Right hindlimb (tissue), 1 donor: ENCODE results near the gene KISS1R.
"Not testable (repeated sequence)": the region's sequence is repeated elsewhere in the genome, so short reads cannot be mapped to it uniquely, and the experiment has no call there.

Source experiments
- DNase-seq: peaks from one replicate; pipeline ENCODE4 v3.0.0-alpha.2; 2018

Gene KISS1R

DNA sequence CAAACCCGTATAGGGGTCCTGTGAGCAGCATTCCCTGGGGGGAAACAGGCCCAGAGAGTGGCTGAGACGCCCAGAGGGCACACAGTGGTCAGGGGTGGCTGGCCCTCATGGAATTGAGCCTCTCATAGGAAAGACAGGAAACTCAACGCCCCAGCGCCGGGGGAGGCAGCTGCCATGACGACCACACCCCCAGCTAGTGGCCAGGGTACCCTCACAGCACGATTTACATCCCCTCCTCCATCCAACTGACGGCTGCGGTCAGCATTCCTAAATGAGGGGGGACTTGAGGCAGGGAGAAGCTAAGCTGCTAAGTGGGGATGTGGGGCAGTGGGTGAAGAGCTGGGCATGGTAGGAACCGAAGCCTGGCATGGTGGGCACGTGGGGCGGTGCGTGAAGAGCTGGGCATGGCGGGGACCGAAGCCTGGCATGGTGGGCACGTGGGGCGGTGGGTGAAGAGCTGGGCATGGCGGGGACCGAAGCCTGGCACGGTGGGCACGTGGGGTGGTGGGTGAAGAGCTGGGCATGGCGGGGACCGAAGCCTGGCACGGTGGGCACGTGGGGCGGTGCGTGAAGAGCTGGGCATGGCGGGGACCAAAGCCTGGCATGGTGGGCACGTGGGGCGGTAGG lies 34.1 kb upstream of the KISS1R start:
- DNase-seq, result no peak

DNA sequence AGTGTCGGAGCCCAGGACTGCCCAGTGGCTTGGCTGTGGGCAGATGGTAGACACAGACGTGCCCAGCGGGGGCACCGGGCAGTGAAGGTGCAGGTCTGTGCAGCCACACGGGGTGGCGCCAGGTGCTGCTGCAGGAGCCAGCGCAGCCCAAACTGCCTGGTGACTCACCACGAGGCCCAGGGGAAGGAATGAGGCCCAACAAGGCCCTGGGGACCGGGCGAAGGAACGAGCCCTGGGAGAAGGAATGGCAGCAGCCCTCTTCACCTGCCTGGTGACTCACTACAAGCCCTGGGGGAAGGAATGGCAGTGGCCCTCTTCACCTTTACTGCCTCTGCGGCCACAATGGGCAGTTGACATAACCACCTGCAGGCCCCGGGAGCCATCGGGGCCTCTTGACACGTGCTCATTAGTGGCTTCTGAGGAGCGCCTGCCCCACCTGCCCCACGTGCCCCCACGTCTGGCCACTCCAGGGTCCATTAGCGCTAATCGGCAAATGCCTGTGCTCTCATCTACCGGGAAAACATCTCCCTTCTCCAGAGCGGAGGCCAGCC lies 33.4 kb upstream of the KISS1R start:
- no peak for DNase-seq

DNA sequence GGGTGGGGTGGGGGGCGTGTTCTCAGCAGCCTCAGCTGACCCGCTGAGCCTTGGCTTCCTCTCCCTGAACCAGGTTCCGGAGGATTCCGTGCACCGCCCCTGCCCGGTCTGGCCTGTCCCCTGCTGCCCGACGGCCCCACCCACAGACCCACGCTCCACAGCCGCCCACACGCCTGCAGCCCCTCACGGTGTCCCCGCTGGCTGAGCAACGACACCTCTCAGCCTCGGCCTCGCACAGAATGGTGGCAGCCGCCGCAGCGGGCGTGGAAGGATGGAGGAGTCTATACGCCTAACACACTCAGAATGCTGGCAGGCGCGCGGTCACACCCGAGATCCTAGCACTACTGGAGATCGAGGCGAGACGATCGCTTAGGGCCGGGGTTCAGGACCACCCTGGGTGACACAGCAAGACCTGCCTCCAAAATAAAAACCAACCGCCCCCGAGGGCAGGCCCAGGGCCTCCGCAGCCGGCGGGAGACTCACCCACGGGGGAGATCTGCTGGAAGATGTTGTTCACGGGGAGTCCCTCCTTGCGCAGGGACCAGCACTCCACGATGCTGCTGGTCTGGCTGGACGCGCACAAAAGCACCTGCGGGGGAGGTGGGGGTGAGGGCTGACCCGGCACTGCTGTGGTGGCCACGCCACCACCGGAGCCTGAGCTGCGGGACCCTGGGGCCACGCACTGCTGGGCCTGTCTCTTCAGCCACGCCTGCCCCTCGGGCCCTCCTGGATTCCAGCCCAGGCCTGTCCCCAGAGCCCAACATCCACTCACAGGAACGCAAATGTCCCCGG lies 32.5 kb upstream of the KISS1R start:
- no peak for DNase-seq

DNA sequence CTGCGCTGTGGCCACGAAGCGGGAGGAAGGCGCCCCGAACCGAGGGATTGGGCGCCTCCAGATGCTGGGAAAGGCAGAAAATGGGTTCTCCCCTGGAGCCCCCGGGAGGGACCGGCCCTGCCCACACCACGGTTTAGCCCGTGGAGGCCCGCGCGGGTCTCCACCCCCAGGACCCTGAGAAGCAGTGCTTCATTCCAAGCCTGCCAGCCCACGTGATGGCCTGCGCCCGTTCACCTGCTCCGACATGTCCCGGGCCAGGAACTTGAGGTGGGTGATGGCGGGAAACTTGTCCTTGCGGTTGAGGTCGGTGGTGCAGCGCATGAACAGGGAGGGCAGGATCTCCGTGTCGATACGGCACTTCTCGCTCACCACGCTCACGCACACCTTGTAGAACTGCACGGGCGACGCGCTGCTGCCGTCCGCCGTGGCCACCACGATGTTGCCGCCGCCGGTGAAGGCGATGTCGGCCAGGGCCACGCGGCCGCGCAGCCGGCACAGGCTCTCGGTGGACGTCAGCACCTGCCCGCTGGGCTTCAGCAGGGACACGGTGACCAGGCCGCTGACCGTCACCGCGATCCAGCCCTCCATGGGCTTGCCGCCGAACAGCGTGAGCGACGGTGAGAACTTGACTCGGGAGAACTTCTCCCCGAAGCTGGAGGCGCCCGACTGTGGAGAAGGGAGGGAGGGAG lies 31.5 kb upstream of the KISS1R start:
- DNase-seq, result no peak

DNA sequence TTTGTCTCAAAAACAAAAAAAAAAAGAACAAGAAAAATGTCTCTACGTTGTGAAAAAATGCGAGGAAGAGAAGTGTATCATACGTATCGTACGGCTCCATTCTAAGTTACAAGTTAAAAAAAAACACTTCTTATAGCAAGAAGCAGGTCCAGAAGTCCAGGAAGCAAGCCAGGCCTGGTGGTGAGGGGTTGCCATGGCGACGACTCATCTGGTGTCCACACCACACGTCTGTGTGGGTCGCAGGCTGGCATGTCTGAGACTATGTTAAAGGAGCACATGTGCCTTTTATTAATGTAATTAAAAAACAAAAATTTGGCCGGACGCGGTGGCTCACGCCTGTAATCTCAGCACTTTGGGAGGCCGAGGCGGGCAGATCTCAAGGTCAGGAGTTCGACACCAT lies 30.1 kb upstream of the KISS1R start:
- DNase-seq, result no peak

DNA sequence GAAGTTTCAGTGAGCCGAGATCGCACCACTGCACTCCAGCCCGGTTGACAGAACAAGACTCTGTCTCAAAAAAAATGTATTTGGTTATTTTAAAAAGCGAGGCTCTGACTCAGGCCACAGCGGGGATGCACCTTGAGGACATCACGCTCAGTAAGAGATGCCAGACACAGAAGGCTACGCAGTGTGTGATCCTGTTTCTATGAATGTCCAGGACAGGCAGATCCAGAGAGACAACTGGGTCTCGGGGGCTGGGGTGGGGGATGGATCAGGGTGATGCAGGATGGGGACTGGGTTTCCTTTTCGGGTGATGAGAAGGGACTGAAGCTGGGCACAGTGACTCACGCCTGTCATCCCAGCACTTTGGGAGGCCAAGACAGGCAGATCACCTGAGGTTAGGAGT lies 29.5 kb upstream of the KISS1R start:
- no peak for DNase-seq

DNA sequence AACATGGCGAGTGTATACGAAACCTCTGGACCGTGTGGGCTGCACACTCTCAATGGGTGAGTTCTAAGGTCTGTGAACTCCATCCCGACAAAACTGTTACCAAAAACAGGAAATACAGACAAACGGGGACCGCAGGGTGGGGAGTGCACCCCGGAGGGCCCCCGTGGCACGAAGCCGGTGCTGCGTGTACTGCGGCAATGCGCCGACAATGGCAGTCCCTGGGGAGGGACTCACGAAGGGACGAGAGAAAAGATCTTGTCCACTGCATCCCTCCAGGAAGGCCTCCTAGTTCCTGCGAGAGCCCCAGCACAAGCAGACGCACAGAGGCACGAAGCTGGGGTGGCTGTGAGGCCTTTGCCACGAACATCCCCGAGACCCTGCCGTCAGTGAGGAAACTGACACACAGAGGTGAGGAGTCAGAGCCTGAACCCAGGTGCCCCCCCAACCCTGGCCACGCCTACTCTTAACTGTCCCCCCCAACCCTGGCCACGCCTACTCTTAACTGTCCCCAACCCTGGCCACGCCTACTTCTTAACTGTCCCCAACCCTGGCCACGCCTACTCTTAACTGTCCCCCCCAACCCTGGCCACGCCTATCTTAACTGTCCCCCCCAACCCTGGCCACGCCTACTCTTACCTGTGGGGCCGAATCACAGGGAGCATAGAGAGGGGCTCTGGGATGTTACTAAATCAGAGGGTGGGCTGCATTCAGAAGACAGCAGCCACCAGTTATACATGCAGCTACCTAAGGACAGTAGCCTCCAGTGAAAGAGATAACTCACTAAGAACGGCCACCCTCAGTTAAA lies 28.4 kb upstream of the KISS1R start:
- DNase-seq, result no peak

DNA sequence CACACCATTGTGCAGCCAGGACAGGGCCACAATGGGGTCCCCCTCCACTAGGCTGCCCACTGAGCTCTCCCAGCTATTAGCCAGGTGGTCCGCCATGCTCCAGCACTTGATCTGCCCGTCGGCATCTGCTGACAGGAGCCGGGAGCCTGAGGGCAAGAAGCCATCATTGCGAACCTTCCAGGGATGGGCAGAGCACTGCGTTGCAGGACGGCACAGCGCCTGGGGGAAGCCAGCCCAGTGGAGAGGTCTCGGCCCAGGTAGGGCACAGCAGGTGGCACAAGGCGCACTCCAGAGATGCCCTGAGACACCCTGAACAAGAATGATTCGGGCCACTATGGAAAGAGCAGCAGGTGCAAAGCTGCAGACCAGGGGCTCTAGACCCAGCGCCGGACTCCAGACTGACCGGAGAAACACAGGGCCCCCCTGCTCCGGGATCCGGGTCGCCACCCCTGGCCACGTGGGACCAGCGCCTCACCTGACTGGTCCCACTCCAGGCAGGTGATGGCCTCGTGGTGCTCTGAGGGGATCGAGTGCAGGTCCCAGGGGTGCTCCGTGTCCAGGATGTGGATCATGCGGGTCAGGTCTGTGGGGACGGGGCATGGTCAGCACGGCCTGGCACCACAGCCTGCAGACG lies 27.4 kb upstream of the KISS1R start:
- no peak for DNase-seq

DNA sequence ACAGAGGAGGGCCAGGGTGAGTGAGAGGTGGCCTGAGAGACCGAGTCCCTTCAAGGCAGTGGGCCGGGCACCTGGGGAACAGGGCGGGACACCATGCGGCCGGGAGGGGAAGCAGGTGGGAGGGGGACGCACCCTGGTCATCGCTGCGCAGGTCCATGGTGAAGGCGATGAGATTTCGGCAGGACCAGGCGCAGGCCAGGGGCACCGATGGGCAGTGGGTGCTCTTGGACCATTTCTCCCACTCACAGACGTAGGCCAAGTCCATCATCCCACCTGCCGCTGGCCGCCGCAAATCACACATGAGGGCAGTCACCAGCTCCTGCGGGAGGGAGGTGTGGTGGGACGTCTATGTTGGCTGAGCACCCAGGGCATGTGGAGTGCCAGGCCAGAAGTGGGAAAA lies 26.3 kb upstream of the KISS1R start:
- DNase-seq, result no peak

DNA sequence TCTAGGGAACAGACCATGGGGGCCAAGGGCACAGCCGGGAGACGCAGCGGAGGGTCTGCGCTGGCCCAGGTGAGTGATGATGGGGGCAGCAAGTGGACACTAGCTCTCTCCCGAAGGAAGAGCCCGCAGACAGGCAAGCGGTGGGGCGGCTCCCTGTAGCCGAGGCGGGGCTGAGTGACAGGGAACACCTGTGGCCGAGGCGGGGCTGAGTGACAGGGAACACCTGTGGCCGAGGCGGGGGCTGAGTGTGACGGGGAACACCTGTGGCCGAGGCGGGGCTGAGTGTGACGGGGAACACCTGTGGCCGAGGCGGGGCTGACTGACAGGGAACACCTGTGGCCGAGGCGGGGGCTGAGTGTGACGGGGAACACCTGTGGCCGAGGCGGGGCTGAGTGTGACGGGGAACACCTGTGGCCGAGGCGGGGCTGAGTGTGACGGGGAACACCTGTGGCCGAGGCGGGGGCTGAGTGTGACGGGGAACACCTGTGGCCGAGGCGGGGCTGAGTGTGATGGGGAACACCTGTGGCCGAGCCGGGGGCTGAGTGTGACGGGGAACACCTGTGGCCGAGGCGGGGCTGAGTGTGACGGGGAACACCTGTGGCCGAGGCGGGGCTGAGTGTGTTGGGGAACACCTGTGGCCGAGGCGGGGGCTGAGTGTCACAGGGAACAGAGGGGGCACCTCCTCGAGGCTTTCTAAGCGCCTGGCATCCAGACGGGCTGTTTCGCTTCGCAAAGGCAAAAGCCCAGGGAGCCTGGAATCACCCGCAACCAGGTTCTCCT lies 25.5 kb upstream of the KISS1R start:
- not testable (repeated sequence) for DNase-seq

DNA sequence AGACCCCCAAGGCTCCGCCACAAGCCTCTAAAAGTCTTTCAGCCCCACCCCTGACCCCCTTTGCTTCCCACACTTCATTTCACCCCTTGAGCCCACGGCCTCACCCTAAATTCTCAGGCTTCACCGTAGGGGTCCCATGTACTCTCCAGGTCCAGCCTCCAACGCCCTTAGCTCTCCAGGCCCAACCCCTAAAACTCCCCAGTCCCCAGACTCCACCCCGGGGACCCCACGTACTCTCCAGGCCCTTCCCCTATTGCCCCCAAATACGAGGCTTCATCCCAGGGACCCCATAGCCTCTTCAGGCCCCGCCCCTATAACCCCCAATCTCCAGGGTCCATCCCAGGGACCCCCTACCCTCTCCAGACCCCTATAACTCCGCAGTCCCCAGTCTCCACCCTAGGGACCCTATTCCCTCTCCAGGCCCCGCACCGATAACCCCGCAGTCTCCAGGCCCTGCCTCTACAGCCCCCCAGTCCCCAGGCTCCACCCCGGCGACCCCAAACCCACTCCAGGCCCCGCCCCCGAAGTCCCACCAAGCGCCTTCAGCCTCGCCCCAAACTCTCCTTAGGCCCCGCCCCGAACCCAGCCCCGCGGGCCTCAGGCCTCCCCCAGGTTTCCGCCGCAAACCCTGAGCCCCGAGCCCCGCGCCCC lies 24.8 kb upstream of the KISS1R start:
- DNase-seq, result peak; percentile 63

DNA sequence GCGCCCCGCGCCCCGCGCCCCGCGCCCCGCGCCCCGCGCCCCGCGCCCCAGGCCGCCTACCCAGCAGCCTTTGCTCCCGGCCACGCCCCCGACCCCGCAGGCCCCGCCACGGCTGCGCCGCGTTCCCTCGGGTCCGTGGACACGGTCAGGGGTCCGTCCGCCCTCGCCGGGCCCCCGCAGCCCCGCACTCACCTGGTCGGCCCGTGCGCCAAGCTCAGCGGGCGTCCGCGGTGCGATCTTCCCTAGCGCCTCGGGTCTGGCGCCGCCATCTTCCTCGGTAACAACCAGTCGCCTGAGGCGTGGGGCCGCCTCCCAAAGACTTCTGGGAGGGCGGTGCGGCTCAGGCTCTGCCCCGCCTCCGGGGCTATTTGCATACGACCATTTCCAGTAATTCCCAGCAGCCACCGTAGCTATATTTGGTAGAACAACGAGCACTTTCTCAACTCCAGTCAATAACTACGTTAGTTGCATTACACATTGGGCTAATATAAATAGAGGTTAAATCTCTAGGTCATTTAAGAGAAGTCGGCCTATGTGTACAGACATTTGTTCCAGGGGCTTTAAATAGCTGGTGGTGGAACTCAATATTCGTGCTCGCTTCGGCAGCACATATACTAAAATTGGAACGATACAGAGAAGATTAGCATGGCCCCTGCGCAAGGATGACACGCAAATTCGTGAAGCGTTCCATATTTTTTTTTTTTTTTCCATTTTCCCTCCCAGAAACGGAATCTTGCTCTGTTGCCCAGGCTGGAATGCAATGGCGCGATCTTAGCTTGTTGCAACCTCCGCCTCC lies 24.0 kb upstream of the KISS1R start, which contains the start of the genes MED16 and RNU6-9:
Gene MED16, minus strand, starts transcription at position 294 of the 796 bp plus-strand sequence. CDS start 2,056 bp downstream, outside the sequence.
Gene RNU6-9, plus strand, starts transcription at position 591 of the 796 bp plus-strand sequence.
- DNase-seq, result peak; percentile 94

DNA sequence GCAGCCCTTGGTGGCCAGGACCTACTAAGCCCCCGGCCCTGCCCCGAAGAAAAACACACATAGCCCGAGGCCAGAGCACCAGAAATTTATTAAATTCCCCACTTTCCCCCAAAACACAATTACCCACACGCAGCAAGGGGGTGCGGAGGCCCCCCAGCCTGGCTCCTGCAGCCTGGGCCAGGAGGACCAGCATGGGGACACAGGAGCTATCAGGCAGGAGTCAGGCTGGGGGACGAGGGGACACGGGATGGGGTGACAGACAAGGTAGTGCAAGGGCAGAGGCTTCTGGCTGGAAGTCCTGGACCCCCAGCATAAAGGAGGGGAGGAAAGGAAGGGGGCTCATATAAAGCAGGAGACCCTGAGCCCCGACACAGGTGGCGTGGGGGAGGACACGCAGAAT lies 20.7 kb upstream of the KISS1R start:
- DNase-seq, result no peak

DNA sequence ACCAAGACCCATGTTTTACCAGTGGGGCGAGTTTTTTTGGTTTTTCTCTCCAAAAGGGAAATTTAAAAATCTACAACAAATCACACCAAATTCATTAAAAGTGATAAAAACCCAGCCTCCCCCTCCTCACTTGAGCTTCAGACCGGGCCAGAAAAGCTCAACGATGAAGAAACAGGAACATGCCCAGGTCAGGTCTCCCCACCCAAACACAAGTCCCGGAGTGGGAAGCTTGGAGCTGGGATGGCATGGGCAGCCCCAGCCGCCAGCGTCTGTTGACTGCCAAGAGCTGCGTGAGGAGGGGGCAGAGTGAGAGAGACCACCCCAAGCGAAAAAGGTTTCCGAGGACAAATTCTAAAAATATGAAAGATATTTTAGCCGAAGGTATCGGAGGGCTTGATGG lies 20.1 kb upstream of the KISS1R start:
- no peak for DNase-seq

DNA sequence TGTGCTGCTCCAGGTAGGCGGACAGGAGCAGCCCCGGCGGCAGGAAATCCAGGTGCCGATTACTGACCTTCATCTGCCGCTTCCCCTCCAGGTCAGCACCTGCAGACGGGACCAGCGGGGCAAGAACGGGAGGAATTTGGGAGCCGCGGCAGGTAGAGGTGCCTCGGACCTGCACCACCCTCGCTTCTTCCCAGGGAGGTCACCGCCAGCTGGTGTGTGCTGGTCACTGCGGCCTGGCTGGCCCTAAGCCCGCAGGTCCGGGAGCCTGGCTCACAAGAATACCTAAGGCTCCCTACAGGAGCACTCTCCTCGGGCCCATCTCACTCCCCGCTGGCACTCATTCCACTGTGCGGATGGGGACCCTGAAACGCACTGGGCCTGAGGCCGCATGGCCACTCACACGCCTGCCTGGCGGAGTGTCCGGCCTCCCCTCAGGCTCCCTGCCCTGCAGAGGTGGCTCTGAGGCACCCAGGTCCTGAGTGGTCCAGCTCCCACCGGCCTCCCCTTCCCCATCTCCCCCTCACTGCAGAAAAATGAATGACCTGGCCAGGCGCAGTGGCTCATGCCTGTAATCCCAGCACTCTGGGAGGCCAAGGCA lies 19.6 kb upstream of the KISS1R start:
- DNase-seq, result peak; percentile 15

DNA sequence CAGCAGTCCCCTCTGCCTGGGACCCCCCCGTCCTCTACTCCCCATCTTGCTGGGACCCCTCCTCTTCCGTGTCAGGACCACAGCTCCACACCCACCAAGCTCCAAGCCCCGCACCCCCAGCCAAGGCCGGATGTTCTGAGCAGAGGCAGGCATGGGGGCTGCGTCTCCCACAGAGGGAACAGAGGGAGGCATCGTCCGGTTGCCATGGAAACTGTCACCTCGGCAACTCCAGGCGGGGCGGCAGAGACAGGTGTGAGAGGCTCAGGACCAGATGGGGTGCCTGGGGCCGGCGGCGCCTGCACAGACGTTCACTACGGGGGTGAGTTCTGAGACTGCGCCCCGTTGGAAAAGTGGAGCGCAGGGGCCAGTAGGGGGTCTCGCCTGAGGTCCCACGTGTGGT lies 18.5 kb upstream of the KISS1R start:
- DNase-seq, result no peak

DNA sequence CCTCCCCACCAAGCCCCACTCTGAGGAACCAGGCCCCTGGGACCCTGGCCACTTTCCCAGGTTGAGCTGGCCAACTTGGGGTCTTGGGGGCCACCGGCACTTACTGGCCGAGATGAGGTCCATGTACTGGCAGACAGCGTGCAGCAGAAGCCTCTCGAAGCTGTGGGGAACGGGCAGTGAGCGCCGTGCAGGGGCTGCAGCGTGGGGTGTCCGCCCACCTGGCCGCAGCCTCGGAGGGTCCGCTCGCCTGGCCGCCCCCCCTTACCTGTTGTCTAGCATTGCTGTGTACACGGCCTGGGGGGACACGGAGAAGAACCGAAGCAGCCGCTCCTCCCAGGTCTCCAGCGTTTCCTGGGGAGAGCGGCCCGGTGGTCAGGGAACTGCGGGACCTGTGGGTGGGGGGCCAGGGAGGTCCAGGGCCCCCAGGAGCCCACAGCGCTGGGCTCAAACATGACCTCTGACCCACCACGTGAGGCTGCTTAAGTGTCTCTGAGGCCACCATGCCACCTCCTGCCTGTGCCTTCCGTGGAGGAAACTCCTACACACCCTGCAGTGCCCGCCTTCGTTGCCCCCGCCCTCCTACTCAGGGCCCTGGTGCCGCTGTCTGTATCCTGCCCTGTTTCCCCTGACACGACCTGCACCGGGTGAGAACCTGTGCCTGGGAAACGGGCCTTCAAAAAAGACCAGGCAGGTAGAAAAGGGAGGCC lies 17.6 kb upstream of the KISS1R start:
- no peak for DNase-seq

DNA sequence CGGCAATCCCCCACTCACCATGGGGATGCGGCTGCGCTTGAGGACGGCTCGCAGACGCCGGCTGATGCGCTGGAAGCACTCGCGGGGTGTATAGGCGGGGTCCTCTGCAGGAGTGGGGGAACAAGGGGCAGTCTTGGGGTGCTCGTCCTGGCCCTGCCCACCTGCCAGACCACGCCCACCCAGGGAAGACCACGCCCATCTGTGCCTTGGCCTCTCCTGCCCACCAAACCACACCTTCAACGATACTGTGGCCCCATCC lies 17.2 kb upstream of the KISS1R start:
- no peak for DNase-seq
